Measurements from ENCODE around the gene SLC25A23. TPM values are rescaled to one million over a fixed set of nuclear protein-coding genes. Genes with fewer than 3 reads are reported as not detected.
"Not testable (repeated sequence)": the region's sequence is repeated elsewhere in the genome, so short reads cannot be mapped to it uniquely, and the experiment has no call there.

SLC25A23 gene
- 116 TPM for total RNA-seq
- long read RNA-seq, transcript SLC25A23-202 (10 exons, 3,425 nt): major isoform, 94 of 300 reads
- long read RNA-seq, partial matches to known transcripts: 59 of 300 reads
- long read RNA-seq, other reads (novel, unspliced or antisense): 145 of 300 reads

DNA sequence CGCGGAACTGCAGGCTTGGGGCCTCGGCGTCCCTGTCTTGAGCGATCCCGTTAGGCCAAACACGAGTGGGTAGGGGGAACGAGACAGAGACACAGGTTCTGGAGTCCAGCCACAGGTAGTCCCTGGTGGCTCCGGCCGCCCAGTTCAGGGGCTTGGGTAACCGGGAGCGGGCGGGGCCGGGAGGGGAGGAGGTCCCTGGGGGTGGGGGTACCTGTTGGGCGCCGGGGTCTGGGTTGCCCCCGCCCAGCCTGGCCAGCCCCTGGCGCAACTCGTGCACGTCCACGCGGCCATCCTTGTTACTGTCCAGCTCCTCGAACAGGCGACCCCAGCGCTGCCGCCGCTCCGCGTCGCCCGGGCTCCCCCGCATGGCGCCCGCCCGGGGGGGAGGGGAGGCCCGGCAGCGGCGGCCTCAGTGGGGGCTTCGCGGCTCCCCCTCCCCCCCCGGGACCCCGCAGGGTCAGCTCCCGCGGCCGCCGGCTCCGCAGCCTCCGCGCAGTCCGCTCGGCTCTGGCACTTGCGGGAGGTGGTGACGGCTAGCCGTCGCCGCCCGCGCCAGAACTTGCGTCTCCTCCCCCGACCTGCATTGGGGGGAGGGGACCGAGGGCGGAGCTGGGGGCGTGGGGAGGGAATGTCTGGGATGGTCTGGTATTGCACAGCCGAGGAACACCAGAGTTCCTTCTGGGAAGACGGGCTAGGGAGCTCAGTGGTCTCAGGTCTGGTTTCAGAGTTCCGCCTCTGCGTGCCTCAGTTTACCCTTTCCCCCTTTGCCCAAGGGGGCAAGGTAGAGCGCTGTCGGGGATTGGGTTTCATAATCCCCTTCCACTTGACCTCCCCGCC, at the start of gene SLC25A23:
SLC25A23 (minus strand) TSS at position 531 of the 837 bp plus-strand sequence; CDS start at position 367, 164 bp downstream.
- peak; percentile 75 for DNase-seq
- peaks cover 26% of the 10 kb centered on the region for H3K36me3 ChIP-seq
- peak within 1 kb of the TSS; percentile 80 for H3K4me3 ChIP-seq
- TF ChIP-seq, protein P1, sequence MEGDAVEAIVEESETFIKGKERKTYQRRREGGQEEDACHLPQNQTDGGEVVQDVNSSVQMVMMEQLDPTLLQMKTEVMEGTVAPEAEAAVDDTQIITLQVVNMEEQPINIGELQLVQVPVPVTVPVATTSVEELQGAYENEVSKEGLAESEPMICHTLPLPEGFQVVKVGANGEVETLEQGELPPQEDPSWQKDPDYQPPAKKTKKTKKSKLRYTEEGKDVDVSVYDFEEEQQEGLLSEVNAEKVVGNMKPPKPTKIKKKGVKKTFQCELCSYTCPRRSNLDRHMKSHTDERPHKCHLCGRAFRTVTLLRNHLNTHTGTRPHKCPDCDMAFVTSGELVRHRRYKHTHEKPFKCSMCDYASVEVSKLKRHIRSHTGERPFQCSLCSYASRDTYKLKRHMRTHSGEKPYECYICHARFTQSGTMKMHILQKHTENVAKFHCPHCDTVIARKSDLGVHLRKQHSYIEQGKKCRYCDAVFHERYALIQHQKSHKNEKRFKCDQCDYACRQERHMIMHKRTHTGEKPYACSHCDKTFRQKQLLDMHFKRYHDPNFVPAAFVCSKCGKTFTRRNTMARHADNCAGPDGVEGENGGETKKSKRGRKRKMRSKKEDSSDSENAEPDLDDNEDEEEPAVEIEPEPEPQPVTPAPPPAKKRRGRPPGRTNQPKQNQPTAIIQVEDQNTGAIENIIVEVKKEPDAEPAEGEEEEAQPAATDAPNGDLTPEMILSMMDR (IDR thresholded peaks at IDR 0.05; ENCODE audit: borderline replicate concordance): no peak
- peaks cover 5% of the 10 kb centered on the region for H3K9me3 ChIP-seq (replicated peaks)
- peaks cover 26% of the 10 kb centered on the region for H3K27me3 ChIP-seq (ENCODE audit: low read depth)
- H3K27ac ChIP-seq (replicated peaks): peak within 1 kb of the TSS; percentile 80
- intact Hi-C loops (cut with micrococcal nuclease): no loop called here
- H3K4me1 ChIP-seq: peaks cover 35% of the 10 kb centered on the region

DNA sequence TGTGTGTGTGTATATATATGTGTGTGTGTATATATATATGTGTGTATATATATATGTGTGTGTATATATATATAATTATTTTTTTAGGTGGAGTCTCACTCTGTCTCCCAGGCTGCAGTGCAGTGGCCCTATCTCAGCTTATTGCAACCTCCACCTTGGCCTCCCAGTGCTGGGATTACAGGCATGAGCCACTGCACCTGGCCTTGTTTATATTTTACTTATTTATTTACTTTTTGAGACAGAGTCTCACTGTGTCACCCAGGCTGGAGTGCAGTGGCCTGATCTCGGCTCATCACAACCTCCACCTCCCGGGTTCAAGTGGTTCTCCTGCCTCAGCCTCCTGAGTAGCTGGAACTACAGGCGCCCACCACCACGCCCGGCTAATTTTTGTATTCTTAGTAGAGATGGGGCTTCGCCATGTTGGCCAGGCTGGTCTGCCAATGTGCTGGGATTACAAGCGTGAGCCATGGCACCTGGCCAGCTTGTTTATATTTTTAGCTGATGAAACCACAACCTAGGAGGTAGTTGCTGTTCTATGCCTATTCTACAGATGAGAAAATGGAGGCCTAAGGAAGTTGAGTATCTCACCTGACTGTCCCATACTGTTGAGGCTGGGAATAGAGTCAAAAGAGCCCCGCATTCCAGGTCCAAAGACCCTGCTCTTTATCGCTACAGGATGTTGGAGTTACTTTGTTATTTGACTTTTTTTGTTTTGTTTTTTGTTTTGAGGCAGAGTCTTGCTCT, 48.6 kb upstream of the SLC25A23 start:
- intact Hi-C loops (cut with micrococcal nuclease); H3K36me3 ChIP-seq; H3K9me3 ChIP-seq (replicated peaks); DNase-seq; H3K4me3 ChIP-seq; H3K27ac ChIP-seq (replicated peaks): not testable (repeated sequence)
- peaks cover 18% of the 10 kb centered on the region for H3K27me3 ChIP-seq (ENCODE audit: low read depth)
- H3K4me1 ChIP-seq: peaks cover 17% of the 10 kb centered on the region

DNA sequence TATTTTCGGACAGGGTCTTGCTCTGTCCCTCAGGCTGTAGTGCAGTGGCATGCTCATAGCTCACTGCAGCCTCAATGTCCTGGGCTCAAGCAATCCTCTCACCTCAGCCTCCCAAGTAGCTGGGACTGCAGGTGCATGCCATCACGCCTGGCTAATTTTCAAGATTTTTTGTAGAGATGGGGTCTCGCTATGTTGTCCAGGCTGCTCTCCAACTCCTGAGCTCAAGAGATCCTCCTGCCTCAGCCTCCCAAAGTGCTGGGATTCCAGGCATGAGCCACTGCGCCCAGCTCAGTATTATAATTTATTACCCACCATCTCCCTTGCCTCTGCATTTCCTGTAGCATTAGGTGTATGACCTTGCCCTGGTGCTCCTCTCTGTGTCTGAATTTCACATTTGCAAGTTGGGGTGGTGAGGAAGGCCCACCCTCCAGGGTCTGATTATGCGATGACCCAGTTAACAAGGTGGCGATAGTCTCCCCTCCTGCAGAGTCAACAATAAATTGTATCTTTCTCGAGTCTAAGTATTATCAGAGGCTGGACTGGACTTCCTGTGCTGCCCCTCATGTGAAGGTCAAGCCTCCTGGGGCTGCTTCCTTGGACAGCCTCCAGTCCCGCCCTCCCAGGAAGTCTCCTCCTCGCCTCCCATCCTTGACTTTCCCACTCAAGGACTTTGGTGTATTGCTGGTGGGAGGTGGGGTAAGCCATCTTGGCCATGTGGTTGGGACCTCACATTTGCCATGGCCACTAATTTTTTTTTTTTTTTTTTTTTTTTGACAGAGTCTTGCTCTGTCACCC, 44.0 kb upstream of the SLC25A23 start:
- Histone ChIP-seq H3K9me3 (replicated peaks) (no peaks in the 10 kb centered on the region), H3K4me1 (peaks cover 24% of the 10 kb centered on the region), H3K27me3 (ENCODE audit: low read depth) (peaks cover 64% of the 10 kb centered on the region), H3K27ac (replicated peaks) (peak overlapping the region; percentile 63), H3K36me3 (no peaks in the 10 kb centered on the region), H3K4me3 (no peak overlapping the region)
- TF ChIP-seq, protein P1 (IDR thresholded peaks at IDR 0.05; ENCODE audit: borderline replicate concordance): no peak
- DNase-seq: peak; percentile 31
- intact Hi-C loops (cut with micrococcal nuclease): no loop called here

DNA sequence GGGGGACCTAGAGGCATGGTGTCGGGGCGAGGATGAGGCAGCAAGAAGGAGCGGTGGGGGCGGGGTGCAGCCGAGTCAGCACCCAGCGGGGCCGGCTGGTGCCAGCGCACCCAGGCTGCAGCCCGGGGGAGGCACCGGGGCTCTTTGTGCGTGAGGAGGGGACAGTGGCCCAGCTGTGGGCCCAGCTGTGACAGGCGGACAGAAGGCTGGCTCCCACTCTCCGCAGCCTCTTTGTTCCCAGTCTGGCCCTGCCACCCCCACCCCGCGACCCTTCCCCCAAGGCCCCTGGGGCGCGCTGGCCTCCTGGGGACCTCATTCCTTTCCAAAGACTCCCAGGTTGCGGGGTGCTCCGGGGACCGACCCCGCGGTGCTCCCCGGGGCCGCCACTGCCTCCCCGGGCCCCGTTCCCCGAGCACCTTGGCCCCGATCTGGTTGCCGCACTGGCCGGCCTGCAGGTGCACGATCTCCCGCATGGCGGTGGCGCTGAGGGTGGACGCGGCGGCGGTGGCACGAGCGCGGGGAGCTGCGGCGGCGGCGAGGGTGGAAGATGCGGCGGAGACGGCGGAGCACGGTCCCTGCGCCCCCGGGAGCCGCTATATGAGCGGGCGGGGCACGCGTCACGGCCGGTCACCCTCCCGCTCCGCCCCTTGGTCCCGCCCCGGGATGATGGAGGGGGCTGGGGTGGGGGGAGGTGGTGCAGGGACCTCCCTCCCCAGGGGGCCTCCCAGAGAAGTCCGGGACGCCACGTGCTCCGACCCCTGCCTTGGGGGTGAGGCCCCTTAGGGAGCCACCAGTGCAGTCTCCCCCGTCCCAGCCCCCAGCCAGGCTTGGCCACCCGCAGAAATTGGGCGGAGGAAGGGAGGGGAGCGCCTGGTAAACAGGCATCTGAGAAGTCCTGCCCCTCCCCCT, 42.4 kb upstream of the SLC25A23 start, which contains the start of gene TUBB4A:
TUBB4A (minus strand) TSS at position 570 of the 909 bp plus-strand sequence; CDS start at position 473, 97 bp downstream.
- TF ChIP-seq, protein P1 (IDR thresholded peaks at IDR 0.05; ENCODE audit: borderline replicate concordance): no peak
- peak; percentile 50 for DNase-seq
- H3K27me3 ChIP-seq (ENCODE audit: low read depth): peaks cover 73% of the 10 kb centered on the region

More for the DNA sequence above, 42.4 kb upstream of the SLC25A23 start, which contains the start of gene TUBB4A:
- no peaks in the 10 kb centered on the region for H3K9me3 ChIP-seq (replicated peaks)
- H3K36me3 ChIP-seq: no peaks in the 10 kb centered on the region
- H3K4me3 ChIP-seq: peak within 1 kb of the TSS; percentile 68
- H3K4me1 ChIP-seq: peaks cover 23% of the 10 kb centered on the region
- intact Hi-C loops (cut with micrococcal nuclease): no loop called here
- H3K27ac ChIP-seq (replicated peaks): peak within 1 kb of the TSS; percentile 63

Measured in left ventricle myocardium inferior (tissue), 1 donor.